Jurkat, Clone E6-1 (cell line): ENCODE results near the gene DYNLT5.

ENCODE experiments used
- DNase-seq: peaks from one replicate; pipeline ENCODE4 v3.0.0-alpha.2; 2011; ENCODE audit warnings: low read depth, low spot score
- H3K4me3 ChIP-seq: 2 replicates; pipeline ENCODE4 v1.5.1; 2011; ENCODE audit warnings: mild to moderate bottlenecking, low read length, control low read depth, moderate library complexity

Gene DYNLT5

GRCh38 chr1:66739401-66740157 lies 12.7 kb upstream of the DYNLT5 start:
- no peak overlapping the region for H3K4me3 ChIP-seq
- no peak for DNase-seq

DNA sequence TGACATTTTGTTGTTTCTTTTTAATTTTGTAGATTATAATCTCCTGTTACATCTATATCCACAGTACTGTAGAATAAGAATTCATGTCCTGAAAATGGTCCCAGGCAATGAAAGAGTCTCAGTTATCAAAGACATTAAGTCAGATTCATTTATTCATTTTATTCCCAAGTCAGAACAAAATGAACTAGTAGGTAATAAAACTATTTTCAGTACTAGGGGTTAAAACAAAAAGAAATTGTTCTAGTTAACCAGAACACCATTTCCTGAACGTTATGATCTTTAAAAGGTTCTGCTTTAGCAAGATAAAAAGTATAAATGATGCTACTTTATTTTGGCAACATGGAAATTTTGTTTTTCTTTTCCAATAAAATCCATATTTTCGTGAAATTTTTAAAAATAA lies 6.8 kb upstream of the DYNLT5 start:
- no peak for DNase-seq
- no peak overlapping the region for H3K4me3 ChIP-seq

DNA sequence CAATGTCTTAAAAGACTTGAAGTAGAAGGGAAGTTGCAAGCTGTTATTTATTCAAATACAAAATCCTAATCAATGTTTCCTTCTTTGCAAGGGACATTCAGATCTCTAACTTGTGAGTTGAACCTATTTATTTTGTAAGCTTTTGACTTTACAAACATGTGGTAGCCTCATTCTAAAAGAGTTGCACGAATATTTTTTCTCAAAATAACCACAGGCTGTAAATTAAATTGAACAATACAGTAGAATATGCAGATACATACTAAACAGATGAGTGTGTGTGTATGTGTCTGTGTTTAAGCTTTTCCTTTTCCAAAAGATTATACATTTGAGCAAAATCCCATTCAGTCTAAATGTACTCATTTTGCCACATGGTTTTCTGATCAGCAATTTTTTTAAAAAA lies 4.8 kb upstream of the DYNLT5 start:
- H3K4me3 ChIP-seq, result no peak overlapping the region
- DNase-seq, result no peak

DNA sequence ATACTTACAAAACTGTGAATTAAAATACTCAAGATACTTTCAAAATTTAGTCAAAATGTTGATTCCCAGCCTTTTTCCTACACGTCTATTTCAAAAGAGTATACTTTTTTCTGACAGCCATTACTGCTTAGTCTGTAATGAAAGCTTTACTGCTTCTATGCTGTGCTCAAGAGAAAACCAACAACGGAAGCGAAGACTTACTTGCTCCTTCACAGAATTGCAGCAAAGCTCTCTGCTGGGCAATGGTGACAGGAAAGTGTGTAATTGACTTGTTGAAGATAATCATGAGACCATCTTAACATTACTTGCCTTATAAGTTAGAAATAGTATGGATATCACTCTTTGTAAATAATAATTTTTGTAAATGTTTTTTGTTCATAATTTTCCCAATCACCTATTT lies 1.7 kb upstream of the DYNLT5 start:
- no peak overlapping the region for H3K4me3 ChIP-seq
- DNase-seq, result no peak

DNA sequence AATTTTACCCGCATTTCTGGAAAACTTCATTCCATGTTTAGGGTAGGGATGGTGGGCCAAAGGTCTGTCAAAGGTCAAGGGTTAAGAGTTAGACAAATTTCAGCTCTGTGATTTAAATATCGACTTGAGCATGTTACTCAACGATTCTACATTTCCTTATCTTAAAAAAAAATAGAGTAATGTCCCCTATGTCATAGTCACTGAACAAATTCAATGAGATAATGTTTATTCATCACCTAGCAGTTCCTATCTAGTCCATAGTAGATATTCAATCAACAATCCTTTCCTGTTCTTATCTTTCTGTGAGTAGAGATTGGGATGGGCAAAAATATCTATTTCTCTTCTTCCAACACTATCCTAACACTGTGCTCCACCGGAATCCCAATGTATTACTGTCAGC lies 1.1 kb upstream of the DYNLT5 start:
- DNase-seq, result no peak
- H3K4me3 ChIP-seq, result no peak overlapping the region

DNA sequence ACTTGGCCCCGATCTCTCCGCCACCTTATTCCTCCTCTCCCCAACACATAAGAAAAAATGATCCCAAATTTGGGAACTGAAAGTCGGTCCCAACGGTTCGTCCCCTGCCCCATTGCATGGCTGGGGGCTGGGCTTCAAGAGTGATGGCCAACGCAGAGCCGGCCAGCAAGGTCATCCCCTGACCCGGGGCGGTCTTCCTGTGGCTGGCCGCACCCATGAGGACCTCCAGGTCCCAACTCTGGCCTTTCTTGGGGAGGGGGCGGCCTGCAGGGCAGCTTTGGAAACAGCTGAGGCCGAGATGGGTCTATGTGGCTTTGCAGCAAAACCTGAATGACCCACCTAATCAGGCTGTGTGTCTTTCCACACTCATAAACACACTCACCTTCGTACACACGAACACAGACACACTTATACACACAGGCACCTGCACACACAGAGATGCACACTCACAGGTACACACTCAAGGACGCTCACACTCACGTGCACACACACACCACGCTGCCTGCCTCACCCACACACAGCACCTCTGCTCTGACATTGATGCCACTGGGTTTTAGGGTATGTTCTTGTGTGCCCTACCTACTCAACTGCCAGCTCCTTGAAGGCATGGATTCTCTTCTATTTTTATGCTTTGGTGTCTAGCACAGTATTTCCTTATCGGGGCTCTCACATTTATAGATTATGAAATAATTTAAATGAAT lies 562 bp downstream of the DYNLT5 start:
- no peak for DNase-seq
- no peak overlapping the region for H3K4me3 ChIP-seq

DNA sequence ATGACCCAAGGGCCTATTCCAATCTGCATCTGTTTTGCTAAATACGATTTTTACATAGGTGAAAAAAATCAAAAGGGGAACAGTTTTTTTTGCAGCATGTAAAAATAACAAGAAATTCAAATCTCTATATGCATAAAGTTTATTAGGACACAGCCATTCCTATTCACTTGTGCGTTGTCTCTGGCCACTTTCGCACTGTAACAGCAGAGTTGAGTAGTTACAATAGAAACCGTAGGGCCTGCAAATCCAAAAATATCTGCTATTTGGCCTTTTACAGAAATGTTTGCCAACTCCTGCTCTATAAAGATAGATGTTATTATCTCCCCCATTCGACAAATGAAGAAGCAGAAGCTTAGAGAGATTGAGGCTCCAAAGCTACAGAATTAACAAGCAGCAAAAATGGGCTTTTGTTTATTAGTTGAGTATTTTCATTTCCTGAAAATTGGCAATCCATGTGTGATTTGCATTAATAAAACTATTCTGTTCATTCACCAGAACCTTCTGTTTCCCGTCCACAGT lies 5.5 kb downstream of the DYNLT5 start:
- no peak for DNase-seq
- H3K4me3 ChIP-seq, result no peak overlapping the region

DNA sequence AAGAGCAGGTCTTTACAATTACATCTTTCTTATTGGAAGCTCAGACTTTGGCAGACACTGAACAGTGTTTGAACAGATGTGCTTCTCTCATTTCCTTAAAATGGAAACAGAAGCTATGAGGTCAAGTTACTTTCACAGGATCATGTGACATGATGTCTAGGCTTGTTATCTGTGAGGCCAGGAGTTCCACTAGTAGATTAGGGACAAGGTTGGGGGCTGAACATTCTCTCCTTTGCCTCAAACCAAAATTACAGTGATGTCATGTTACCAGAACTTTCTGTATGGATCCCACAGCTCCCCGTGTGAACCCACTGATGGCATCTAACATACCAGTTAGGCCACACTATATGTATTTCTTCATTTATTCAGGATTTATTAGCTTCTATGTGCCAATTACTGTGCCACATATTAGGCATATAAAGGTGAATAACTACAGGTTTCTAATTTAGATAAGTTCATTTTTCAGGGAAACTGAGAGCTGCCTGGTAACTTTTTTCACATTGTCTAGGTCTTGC lies 6.0 kb downstream of the DYNLT5 start:
- no peak overlapping the region for H3K4me3 ChIP-seq
- no peak for DNase-seq

DNA sequence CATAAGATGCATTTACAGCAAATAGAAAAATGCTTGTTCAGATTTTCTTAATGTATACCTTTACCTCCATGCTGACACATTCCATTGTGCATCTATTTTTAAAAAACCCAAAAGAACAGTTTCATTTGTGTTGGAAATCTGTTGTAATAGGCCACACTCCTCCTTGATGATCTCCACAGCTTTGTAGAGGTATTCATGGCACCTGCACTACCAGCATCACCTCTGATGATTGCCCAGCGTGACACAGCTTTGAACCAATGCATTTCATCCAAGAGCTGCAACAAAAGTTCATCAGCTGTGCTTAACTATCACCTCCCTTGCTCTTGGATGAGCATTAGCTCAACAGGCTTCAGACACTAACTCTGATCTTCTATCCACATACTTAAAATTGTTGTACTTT lies 8.2 kb downstream of the DYNLT5 start:
- no peak overlapping the region for H3K4me3 ChIP-seq
- DNase-seq, result no peak

GRCh38 chr1:66761221-66761620 lies 9.0 kb downstream of the DYNLT5 start:
- no peak for DNase-seq
- no peak overlapping the region for H3K4me3 ChIP-seq

DNA sequence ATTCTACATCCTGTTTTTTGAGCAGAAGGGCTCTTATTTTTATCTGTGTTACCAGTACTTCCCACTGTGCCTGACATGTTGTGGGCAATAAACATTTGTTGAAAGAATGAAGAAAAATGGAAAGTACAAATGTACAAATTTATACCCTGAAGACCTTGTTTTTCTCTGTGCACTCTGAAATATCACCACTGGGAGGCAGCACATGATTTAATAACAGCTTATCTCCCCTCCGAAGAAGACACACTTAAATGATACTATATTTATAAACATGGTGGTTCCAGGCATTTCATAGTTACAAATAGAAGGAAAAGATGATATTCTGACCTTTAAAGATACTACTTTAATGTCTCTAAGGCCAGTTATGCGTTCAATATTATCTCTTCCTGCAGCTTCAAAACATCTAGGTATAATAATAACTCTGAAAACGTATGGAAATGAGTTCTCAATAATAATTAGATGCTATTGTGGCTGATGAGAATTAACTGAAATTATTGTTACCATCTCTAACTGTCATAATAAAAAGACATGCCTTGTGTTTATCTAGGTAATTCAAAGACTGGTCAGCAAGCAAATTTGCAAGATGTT lies 12.8 kb downstream of the DYNLT5 start:
- no peak overlapping the region for H3K4me3 ChIP-seq
- peak; percentile 59 for DNase-seq

DNA sequence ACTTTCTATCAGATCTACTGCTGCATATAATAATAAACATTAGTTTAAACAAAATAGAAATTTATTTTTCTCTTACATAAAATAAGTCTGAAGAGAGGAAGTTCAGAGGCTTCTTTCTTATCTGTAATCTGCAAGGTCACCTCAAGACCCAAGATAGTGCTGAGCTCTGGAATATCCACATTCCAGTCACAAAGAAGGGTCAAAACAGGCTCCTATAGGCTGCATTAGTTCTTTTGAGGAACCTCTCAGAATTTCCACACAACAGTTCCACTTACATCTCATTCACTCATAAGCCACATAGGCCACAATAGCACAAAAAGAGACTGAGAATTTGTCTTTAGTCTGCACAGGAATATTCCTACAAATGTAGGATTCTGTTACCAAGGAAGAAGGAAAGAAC lies 15.4 kb downstream of the DYNLT5 start:
- no peak for DNase-seq
- no peak overlapping the region for H3K4me3 ChIP-seq

- no peak overlapping the region for H3K4me3 ChIP-seq
- peak; percentile 82 for DNase-seq
Observed at GRCh38 chr1:66768965-66769364, 16.7 kb downstream of the DYNLT5 start.

- no peak overlapping the region for H3K4me3 ChIP-seq
- peak; percentile 65 for DNase-seq
Observed at GRCh38 chr1:66769512-66770229, 17.4 kb downstream of the DYNLT5 start.

- DNase-seq, result no peak
- H3K4me3 ChIP-seq, result no peak overlapping the region
Observed at GRCh38 chr1:66770240-66770639, 18.0 kb downstream of the DYNLT5 start.

- H3K4me3 ChIP-seq, result no peak overlapping the region
- peak; percentile 8 for DNase-seq
Observed at GRCh38 chr1:66770694-66771093, 18.4 kb downstream of the DYNLT5 start.

- DNase-seq, result no peak
Observed at GRCh38 chr1:66773227-66773626, 21.0 kb downstream of the DYNLT5 start.

GRCh38 chr1:66774438-66774837 lies 22.2 kb downstream of the DYNLT5 start:
- no peak for DNase-seq

More at GRCh38 chr1:66773227-66773626, 21.0 kb downstream of the DYNLT5 start:
- H3K4me3 ChIP-seq, result no peak overlapping the region

GRCh38 chr1:66775646-66776045 lies 23.4 kb downstream of the DYNLT5 start:
- DNase-seq, result no peak
- no peak overlapping the region for H3K4me3 ChIP-seq

More at GRCh38 chr1:66774438-66774837, 22.2 kb downstream of the DYNLT5 start:
- no peak overlapping the region for H3K4me3 ChIP-seq
